GM21367 (cell line): Measurements from ENCODE around the gene GATA5.

ENCODE experiments used
- ATAC-seq: cut with Tn5 transposase; IDR thresholded peaks from one replicate; pipeline ENCODE4 v1.9.1; 2021; ENCODE audit not compliant: unreplicated experiment

The GATA5 gene

GRCh38 chr20:62488470-62488869 is 12.7 kb upstream of the GATA5 start:
- no peak for ATAC-seq

GRCh38 chr20:62487561-62488354 is 12.0 kb upstream of the GATA5 start:
- no peak for ATAC-seq

- ATAC-seq: no peak
Observed at GRCh38 chr20:62487118-62487517, 11.3 kb upstream of the GATA5 start.

- no peak for ATAC-seq
Observed at GRCh38 chr20:62486484-62486883, 10.7 kb upstream of the GATA5 start.

- no peak for ATAC-seq
Observed at GRCh38 chr20:62485701-62486089, 9.9 kb upstream of the GATA5 start.

- no peak for ATAC-seq
Observed at GRCh38 chr20:62485062-62485700, 9.4 kb upstream of the GATA5 start.

- no peak for ATAC-seq
Observed at GRCh38 chr20:62484478-62484877, 8.7 kb upstream of the GATA5 start.

- no peak for ATAC-seq
Observed at GRCh38 chr20:62483613-62484458, 8.0 kb upstream of the GATA5 start.

GRCh38 chr20:62482974-62483373 is 7.2 kb upstream of the GATA5 start:
- no peak for ATAC-seq

GRCh38 chr20:62482146-62482809 is 6.5 kb upstream of the GATA5 start:
- no peak for ATAC-seq

- ATAC-seq: no peak
Observed at GRCh38 chr20:62481425-62482145, 5.8 kb upstream of the GATA5 start.

- ATAC-seq: no peak
Observed at GRCh38 chr20:62480318-62480717, 4.5 kb upstream of the GATA5 start.

- ATAC-seq: no peak
Observed at GRCh38 chr20:62479656-62480055, 3.9 kb upstream of the GATA5 start.

- ATAC-seq: no peak
Observed at GRCh38 chr20:62479156-62479555, 3.4 kb upstream of the GATA5 start.

- no peak for ATAC-seq
Observed at GRCh38 chr20:62477669-62478455, 2.1 kb upstream of the GATA5 start.

GRCh38 chr20:62476056-62476838 is 452 bp upstream of the GATA5 start:
- no peak for ATAC-seq

- no peak for ATAC-seq
Observed at GRCh38 chr20:62475027-62475771, 596 bp downstream of the GATA5 start.

GRCh38 chr20:62474604-62475026 is 1.2 kb downstream of the GATA5 start:
- no peak for ATAC-seq
